ENCODE data around the gene MTF1.

Gene MTF1

GRCh38 chr1:37867784-37868183 lies 8.4 kb upstream of the MTF1 start:
- no peak for DNase-seq (ENCODE audit: low spot score)

DNA sequence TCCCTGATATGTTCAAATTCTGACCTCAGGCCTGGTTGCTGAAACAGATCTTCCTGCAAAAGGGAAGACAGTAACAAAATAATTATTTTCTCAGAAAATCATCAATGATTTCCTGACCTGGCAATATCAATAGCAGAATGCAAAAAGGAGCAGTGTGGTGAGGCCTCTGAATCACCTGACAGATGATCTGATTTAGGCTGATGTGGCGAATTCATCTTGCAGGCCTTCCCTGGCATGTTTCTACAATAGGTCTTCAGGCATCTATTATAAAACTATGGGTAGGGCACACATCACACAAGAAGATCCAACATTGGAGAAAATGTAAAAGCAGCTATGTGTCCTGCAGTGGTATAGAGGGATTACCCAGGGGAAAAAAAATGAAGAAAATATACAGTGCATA lies 7.1 kb upstream of the MTF1 start:
- DNase-seq (ENCODE audit: low spot score) = no peak

DNA sequence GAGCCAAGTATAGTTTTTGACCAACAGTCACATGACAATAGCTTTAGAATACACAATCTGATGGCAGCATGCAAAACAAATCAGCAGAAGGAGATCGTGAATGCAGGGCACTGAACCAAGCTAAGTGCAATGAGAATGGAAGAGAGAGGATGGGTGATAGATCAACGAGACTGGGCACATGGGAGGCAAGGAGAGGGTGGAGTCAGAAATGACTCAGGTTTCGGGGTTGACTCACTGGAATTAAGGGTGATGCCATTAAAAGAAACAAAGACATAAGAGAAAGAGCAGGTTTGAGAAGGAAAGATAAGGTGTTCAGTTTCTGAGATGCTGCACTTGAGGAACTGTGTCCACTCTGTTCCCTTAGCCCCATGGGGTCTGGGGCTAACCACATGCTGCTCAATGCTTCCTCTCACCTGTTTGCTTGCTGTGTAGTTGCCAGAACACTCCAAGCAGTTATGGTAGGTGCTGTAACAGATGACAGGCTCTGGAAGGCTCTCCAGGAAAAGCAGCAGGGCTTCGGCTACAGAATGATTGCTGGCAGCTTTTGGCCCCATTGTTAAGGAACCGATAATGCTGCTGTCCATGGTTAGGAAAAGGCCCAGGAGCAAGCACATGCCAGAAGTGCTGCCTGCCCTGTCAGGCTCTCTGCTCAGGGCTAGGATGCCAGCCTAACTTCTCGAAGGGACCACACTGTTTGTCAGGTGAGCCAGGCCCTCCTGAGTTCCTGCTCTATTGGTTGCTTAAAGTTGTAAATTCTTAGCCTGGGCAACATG lies 6.1 kb upstream of the MTF1 start:
- DNase-seq (ENCODE audit: low spot score) = no peak

DNA sequence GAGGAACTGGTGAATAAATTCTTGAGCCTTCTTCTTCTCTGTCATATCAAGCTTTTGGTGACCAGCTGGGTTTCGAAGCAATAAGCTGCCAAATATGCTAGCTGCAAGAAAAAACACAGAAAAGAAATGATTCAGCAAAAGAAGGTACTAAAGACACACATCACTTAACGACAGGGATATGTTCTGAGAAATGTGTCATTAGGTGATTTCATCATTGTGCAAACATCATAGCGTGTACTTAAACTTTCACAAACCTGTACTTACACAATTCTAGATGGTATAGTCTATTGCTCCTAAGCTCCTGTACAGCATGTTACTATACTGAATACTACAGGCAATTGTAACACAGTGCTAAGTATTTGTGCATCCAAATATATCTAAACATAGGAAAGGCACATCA lies 2.9 kb upstream of the MTF1 start:
- DNase-seq (ENCODE audit: low spot score) = no peak

GRCh38 chr1:37861151-37861550 lies 1.8 kb upstream of the MTF1 start:
- DNase-seq (ENCODE audit: low spot score) = no peak

GRCh38 chr1:37860346-37860666 lies 914 bp upstream of the MTF1 start:
- no peak for DNase-seq (ENCODE audit: low spot score)

- DNase-seq (ENCODE audit: low spot score) = no peak
Observed at GRCh38 chr1:37858931-37859506, 373 bp downstream of the MTF1 start.

GRCh38 chr1:37854406-37854805 lies 5.0 kb downstream of the MTF1 start:
- no peak for DNase-seq (ENCODE audit: low spot score)

DNA sequence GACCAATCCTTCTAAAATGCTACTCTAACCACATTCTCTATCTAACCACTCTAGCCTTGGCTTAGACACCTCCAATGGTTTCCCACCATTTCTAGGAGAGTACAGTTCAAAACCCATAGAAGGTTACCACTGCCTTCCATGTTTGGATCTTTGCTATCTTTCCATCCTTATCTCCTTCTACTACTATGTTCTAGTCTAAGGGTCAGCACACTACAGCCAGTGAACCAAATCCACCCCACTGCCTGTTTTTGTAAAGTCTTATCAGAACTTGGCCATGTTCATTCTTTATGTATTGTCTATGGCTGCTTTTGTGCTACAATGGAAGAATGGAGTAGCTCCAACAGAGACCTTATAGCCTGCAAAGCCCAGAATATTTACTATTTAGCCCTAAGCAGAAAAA lies 6.2 kb downstream of the MTF1 start:
- no peak for DNase-seq (ENCODE audit: low spot score)

- DNase-seq (ENCODE audit: low spot score) = no peak
Observed at GRCh38 chr1:37851782-37852210, 7.6 kb downstream of the MTF1 start.

DNA sequence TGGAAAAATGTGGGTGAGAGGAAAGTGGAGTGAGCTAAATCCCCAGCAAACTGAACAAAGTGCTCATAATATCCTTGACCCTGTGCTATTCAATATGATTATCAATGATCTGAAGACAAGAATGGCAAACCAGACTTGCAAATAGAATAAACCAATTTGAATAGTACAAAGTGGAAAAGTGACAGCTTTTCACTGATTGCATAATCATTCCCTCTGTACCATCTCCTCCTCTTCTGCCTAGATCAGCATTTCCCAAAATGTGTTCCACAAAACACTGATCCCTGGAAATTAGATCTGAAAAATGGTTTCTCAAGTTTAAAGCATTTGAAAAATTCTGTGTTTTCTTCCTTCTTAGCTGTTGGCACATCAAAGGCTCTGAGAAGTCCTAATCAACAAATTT lies 8.1 kb downstream of the MTF1 start:
- DNase-seq (ENCODE audit: low spot score) = no peak

GRCh38 chr1:37850352-37850955 lies 8.9 kb downstream of the MTF1 start:
- DNase-seq (ENCODE audit: low spot score) = no peak

DNA sequence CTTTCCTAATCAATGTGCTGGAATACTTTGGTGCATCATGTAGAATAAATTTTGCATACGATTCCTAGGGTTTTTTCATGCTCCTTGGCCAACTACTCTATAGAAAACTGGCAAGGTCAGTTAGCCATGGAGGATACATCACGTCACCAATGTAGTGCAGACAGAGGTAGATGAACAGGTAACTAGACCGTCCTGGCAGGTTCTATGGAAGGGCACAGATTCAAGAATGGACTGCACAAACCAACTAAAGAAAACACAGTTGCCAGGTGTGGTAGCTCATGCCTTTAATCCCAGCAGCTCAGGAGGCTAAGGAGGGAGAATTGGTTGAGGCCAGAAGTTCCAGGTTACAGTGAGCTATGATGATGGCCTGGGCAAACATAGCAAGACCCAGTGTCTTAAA lies 9.9 kb downstream of the MTF1 start:
- no peak for DNase-seq (ENCODE audit: low spot score)

- DNase-seq (ENCODE audit: low spot score) = no peak
Observed at GRCh38 chr1:37846647-37847339, 12.6 kb downstream of the MTF1 start.

DNA sequence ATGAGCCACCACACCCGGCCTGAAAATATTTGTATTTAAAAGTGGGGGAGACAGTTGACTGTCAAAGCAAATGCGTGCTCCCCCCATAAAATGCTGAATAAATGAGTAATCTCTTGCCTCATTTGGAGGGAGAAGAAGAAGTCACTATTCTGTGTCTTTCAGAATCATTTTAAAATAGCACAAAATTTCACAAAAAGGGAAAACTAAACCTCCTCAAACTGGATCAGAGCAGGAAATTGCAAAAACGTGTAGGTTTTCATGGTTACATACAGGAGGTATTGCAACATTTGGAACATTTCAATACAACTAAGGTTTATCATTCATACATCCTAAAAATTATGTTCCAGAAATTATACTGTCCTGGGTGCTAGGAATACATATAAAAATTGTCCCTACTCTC lies 13.6 kb downstream of the MTF1 start:
- no peak for DNase-seq (ENCODE audit: low spot score)

DNA sequence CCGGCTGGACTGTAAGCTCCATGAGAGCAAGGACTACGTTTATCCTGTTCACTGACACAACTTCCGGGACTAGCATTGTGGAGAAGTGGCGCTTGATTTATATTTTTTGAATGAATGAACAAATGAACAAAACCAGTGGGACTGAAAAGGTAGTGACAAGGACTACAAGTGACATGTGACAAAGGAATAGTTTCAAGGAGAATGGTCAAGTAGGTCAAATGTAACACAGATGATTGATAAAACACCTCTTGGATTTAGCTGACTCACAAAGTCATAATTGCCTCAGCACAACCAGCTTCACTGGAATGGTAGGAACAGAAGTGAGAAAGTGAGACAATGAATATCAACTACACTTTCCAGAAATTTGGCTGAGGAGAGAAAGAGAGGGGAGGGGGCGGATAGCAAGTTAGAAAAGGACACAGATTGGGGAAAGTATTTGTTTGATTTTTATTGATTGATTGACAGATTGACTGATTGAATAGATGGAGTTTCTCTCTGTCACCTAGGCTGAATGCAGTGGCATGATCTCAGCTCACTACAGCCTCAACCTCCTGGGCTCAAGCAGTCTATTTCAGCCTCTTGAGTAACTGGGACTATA lies 14.2 kb downstream of the MTF1 start:
- DNase-seq (ENCODE audit: low spot score) = no peak

- DNase-seq (ENCODE audit: low spot score) = no peak
Observed at GRCh38 chr1:37844536-37844935, 14.9 kb downstream of the MTF1 start.

DNA sequence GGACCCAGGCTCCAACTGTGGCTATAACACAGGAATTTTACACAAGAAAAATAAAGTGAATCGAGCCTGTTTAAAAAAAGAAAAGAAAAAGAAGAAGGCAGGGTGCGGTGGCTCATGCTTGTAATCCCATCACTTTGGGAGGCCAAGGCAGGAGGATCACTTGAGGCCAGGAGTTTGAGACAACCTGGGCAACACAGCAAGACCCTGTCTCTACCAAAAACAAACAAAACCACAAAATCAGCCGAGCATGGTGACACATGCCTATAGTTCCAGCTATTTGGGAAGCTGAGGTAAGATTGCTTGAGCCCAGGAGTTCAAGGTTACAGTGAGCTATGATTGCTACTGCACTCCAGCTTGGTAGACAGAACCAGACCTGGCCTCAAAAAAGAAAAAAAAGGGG lies 17.7 kb downstream of the MTF1 start:
- no peak for DNase-seq (ENCODE audit: low spot score)

DNA sequence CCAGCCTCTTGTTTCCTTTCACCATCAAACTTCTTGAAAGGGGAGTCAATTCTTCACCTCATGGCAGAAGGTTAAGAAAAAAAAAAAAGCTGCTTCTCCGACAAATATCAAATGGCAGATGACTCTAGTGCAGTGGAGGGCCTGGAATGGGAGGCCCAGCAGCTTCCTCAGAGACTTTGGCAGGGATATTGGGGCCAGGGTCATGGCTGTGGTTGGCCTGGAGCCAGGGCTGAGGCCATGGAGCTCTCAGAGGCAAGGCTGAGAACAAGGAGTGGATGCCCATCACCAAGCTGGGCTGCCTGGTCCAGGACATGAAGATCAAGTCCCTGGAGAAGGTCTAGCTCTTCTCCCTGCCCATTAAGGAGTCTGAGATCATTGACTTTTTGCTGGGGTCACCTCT lies 18.7 kb downstream of the MTF1 start:
- no peak for DNase-seq (ENCODE audit: low spot score)

GRCh38 chr1:37839676-37840075 lies 19.7 kb downstream of the MTF1 start:
- no peak for DNase-seq (ENCODE audit: low spot score)

GRCh38 chr1:37836788-37837187 lies 22.6 kb downstream of the MTF1 start:
- DNase-seq (ENCODE audit: low spot score) = no peak

GRCh38 chr1:37831809-37832208 lies 27.6 kb downstream of the MTF1 start:
- DNase-seq (ENCODE audit: low spot score) = no peak

DNA sequence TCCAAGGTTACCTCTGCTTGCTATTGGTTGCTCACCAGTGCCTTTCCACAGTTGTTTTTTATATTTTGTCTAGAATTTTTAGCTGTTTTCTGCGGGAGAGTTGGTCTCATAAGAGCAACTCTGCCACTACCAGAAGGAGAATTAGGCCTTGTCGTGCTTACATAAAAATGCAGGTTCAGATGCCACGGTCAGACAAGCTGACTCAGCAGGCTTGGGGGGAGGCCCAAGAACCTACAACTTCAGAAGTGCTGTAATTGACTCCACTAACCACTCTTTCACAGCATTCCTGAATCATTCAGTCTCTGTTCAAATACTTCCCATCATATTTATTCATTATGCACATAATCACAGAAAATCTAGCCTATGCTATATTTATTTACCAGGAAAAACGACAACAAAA lies 28.3 kb downstream of the MTF1 start:
- no peak for DNase-seq (ENCODE audit: low spot score)
